ENCODE results near the gene RP2.

DNA sequence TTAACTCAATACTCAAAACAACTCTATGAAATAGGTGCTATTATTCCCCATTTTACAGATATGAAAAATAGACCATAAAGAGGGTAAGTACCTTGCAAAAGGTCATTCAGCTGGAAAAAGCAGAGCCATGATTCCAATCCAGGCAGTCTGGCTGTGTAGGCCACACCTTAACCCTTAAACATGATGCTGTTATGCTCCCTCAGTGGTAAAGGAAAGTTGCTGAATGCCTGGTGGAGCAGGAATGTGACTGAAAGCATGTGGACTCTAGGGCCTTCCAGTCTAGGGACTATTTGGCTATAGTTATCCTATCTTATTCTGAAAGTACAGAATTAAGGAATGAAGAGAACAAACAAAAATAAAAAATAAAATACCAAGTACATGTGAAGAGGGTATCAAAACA lies 19.6 kb downstream of the RP2 start:
- TF ChIP-seq POLR2A (IDR thresholded peaks at IDR 0.05) (no peak), CTCF (IDR thresholded peaks at IDR 0.05 in 8 of 11, conservative IDR thresholded peaks at IDR 0.05 in 3 of 11) (no peak)
